ENCODE measurements around the gene ANKRD33.

DNA sequence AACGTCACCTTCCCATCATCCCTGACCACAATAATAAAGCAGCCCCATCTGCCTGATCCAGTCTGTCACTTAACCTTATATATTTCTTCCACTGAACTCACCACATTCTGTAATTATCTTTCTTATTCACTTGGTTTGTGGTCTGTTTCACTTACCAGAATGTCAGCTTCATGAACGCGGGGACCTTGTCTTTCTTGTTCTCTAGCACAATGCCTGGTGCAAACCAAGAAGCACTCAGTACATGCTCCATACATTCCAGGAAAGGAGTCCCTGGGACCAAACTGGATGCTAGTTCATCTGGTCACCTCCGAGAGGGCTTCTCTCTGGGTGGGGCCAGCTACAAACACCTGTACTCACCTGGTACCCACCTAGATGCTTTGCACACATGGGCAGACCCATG lies 17.4 kb upstream of the ANKRD33 start:
- TF ChIP-seq CTCF (conservative IDR thresholded peaks at IDR 0.05; ENCODE audit: low read length) (no peak), EZH2phosphoT487 (IDR thresholded peaks at IDR 0.05; ENCODE audit: borderline replicate concordance, low read depth, low read length) (no peak)
